GM11168 (cell line): Measurements from ENCODE around the gene PCNX4.

Source experiments
- in situ Hi-C: fragments of 300-500 bp; cut with MboI; formaldehyde crosslinking; loops from one replicate; pipeline ENCODE4 v1.12.0; 2022; ENCODE audit warnings: low sequenced_read_pairs; ENCODE audit not compliant: unreplicated experiment

PCNX4 gene

DNA sequence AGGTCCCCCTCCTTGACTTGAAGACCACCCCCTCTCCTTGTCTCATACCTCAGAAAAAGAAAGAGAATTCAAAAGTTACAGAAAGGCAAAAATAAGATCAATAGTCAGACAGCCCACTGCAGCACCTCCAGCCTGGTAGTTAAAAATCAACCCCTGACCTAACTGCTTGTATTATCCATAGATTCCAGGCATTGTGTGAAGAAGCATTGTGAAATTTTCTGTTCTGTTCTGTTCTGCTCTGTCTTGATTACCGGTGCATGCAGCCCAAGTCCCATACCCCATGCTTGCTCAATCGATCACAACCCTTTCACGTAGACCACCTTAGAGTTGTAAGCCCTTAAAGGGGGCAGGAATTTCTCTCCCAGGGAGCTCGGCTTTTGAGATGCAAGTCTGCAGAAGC lies 79.2 kb downstream of the PCNX4 start:
- in situ Hi-C loops: no loop called here

DNA sequence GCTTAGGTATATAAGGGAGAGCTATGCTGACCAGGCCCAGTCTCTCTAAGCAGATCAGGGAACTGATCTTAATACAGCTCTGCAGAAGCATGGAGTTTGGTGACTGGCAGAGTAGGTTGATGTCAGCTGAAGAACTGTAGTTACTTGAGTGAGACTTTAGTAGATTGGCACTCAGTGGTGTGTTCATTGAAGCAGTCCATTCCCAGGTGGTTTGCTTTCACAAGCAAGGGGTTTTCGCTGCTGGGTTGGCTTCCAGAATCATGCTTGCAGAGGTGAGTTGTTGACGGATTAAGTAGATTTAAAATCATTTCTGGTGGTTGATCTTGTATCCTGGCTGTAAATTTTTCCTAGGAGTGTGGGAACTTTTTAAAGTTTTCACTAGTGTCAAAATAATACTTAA lies 80.0 kb downstream of the PCNX4 start:
- in situ Hi-C loops: no loop called here

DNA sequence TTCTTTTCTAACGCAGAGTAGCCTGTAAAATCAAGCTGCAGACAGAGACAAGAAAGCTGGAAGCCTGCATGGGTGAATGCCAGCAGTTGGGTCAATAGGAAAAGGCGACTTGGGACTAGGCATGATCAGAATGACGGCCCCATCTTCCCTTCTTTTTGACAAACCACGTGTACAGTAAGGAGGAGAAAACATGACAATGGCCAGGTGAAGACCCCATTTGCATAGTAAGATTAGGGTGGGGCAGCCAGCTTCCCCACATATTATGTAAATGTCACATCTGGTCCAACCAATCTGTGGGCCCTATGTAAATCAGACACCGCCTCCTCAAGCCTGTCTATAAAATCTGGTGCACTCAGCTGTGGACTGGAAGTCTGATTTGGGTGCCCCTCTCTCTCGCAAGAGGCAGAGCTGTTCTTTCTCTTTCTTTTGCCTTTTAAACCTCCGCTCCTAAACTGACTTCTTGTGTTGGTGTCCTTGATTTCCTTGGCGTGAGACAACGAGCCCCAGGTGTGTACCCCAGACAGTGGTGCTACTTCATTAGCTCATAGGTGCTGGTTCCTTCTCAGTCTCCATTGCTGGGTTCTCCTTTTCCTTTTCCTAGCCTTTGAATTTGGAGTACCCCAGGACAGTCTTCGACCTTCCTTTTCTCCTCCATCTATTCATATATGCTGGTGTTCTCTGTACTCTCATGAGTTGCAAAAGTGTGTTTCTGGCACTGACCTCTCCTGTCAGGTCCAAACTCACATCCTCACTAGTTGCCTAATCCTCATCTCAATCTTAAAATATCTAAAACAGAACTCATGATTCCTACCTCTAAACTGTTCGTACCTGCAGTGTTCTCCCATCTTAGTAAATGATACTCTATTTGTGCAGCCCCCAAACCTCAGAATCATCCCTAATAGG lies 82.9 kb downstream of the PCNX4 start:
- in situ Hi-C loops: no loop called here

DNA sequence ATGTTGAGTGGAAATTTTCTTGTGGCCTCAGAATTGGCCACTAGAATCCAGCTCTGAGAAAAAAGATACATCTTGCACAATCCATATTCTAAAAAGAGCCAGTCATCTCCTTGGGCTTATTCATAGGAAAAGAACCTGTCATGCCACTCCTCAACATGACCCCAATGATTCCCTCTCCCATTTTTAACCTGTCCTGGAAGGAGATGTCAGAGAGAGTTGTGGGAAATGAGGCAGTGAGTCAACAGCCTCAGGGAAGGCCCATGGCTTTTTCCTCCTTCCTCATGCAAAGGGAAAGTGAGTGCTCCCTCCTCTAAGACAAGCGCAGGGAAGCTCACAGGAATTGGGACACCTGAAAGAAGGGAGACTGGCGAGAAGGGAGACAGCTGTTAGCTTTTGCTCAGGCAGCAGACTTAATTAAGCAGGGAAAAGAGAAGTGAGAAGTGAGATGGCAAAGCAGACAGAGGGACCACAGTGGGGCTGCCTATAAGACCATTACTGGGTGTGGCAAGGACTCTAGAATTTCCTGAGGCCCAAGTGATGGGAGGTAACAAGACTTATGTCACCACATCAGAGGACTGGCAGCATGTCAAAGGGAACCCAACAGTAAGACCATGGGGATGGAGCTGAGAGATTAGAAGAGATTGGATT lies 83.7 kb downstream of the PCNX4 start:
- in situ Hi-C loops: no loop called here

DNA sequence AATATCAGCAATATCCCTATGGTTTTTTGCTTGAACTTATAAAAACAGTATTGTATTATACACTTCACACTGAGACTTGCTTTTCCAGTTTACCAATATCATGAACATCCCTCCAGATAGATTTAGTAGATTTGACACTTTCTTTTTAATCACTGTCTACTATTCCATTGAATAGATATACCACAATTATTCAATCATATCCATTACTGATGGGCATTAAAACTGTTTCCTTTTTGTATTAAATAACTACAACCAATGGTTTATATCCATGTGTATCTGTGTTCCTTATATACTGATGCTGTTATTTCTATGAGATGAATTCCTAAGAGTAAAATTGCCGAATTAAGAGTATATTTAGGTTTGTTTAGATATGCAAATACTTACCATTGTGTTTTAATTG lies 86.4 kb downstream of the PCNX4 start:
- in situ Hi-C loops: no loop called here

DNA sequence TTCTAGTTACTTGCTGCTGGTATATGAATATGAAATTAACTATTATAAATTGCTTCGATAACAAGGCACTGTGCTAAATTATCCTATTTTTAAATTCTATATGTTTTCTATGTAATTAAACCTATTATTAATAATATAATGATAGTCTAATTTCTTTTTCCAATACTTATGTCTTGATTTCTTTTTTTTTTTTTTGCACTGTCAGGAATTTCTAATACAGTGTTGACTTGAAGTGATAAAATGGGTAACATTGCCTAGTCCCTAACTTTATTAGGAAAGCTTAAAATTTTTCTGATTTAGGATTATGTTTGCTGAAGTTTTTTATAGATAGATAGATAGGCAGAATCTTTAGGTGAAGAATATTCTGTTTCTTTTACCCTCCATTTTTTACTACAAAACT lies 87.1 kb downstream of the PCNX4 start:
- in situ Hi-C loops: no loop called here

DNA sequence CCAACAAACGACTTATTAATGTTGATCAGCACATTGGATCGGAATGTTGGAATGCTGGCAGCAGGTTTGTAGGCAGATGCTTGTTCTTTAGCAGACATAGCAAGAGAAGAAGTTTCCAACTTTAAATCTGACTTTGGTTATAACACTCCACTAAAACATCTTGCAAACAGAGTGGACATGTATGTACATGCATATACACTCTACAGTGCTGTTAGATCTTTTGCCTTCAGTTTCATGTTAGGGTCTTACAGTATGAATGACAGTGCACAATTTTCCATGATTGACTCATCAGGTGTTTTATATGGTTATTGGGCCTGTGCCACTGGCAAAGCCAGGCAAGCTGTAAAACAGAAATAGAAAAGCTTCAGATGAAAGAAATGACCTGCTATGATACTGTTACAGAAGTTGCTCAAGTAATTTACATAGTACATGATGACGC lies 87.7 kb downstream of the PCNX4 start:
- in situ Hi-C loops: no loop called here

DNA sequence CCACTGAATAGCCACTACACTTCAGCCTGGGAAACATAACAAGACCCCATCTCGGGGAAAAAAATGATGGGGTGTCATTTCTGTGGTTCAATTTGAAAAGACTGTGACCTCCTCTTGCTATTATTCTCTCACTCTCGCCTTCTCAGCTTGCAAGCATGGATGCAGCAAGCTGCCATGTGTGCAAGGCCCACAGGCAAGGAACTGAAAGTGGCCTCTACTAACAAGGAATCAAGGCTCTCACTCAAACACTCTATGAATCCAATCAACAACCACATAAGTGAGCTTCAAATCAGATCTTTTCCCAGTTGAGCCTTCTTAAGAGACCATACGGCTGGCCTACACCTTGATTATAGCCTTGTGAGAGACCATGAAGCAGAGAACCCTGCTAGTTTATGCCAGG lies 91.4 kb downstream of the PCNX4 start:
- in situ Hi-C loops: loop anchor here (5.0 to 10.0 kb wide), 3 partner anchors 216 to 548 kb away; no protein-coding TSS in a partner anchor

DNA sequence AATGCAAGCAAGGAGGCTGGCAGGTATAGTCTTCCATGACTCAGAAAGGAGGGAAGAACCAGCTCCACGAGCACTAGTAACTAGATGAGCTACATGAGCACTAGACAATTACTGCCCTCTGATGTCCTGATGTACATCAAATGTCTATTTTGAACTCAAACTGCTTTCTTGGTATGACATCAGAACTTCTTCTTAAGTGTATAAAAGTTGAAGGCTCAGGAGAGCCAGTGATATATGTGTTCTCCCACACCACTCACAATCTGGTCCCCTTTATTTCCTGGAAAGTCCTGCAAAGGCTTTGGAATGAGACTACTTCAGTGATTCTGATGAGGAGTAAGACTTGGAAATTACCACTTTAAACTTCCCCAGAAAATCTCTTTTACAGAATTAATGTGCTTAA lies 92.0 kb downstream of the PCNX4 start:
- in situ Hi-C loops: loop anchor here (5.0 to 10.0 kb wide), 3 partner anchors 216 to 549 kb away; no protein-coding TSS in a partner anchor

DNA sequence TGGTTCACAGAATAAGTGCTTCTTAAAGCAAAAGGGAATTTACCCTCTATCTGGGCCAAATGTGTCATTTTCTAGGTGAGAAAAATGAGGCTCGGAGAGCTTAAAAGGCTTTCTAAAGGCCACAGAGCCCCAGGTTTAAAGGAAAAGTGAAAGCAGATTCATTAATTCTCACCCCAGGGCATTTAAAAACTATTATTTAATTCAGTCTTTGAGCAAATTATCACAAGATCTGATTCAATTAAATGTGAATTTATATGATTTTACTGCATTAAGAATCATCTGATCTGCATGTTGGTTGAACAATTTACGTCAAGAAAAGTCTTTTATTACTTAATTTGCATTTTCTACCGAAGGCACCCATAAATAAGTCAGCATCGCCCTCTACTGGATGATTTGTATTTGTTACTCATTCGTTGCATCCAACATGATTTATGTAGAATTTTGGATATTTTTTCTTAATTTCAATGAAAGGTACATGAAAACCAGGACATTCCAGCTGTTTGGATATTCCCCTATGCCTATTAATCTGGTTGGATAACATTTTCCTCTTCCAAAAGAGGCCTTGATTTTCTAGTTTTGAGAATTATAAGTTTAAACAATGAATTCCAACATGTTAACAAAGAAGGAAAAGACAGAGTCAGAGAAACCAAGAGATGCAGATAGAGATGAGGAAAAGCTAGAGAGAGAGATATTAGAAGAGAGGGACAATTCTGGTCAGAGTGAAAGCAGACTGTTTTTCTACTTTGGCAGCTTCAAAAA lies 92.6 kb downstream of the PCNX4 start:
- in situ Hi-C loops: loop anchor here (5.0 to 10.0 kb wide), 3 partner anchors 217 to 550 kb away; no protein-coding TSS in a partner anchor

DNA sequence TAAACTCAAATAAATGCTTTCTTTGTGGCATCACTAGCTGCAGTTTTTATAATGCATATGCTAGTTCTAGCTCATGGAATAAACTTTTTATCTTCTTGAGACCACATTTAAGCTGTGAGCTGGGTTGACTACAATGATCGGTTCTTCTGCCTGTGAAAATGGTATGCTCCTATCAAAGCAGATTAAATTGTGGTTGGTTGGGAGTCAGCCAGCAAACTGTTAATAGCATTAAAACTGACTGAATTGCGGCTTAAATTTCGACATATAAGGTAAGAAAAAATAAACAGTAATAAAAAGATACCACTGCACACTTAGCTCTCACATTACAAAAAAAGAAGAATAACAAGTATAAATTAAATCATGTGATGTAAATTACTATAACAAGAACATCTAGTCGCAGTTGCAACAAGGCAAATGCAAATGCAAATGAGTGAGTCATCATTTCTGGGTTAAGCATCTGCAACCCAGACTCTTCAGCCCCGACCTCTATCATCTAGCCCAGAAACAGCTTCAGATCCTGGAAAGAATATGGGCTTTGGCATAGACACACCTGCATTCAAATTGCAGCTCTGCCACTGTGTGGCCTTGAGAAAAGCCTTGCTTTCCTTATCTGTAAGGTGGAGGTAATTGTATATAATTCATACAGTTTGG lies 93.3 kb downstream of the PCNX4 start:
- in situ Hi-C loops: loop anchor here (5.0 to 10.0 kb wide), 4 partner anchors 118 to 550 kb away; no protein-coding TSS in a partner anchor

DNA sequence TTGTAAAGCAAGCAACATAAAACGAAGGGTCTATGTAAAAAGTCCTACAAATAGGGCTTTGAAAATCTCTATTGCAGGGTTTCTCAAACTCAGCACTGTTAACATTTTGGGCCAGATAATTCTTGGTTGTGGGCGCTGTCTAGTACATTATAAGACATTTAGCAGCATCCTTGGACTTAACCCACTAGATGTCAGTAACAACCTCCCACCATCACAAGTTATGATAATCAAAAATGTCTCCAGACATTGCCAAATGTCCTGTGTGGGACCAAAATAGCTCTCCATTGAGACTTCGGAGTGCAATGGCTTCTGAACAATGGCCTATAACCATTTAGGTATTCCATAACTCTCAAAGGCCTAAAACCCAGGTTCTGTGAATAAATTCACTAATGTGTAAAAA lies 96.4 kb downstream of the PCNX4 start:
- in situ Hi-C loops: loop anchor here (5.0 to 10.0 kb wide), 3 partner anchors 121 to 553 kb away; no protein-coding TSS in a partner anchor

DNA sequence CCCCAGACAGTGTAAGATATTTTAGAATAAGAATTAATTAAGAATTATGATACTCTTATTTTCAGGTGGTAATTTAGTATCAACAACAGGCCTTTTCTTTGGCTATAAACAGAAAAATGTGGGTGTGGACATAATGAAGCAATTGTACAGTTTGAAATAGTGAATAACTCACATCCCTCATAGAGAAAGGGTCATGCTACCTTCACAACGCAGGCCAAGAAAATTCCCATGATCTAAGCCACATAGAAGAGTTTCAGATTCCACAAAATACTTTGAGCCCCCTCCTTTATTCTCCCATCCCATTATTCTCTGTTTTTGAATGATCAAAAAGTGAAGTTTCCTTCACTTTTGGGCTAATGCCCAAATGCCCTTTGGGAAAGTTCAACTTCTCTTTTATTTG lies 97.0 kb downstream of the PCNX4 start:
- in situ Hi-C loops: loop anchor here (5.0 to 10.0 kb wide), 3 partner anchors 121 to 554 kb away; no protein-coding TSS in a partner anchor

DNA sequence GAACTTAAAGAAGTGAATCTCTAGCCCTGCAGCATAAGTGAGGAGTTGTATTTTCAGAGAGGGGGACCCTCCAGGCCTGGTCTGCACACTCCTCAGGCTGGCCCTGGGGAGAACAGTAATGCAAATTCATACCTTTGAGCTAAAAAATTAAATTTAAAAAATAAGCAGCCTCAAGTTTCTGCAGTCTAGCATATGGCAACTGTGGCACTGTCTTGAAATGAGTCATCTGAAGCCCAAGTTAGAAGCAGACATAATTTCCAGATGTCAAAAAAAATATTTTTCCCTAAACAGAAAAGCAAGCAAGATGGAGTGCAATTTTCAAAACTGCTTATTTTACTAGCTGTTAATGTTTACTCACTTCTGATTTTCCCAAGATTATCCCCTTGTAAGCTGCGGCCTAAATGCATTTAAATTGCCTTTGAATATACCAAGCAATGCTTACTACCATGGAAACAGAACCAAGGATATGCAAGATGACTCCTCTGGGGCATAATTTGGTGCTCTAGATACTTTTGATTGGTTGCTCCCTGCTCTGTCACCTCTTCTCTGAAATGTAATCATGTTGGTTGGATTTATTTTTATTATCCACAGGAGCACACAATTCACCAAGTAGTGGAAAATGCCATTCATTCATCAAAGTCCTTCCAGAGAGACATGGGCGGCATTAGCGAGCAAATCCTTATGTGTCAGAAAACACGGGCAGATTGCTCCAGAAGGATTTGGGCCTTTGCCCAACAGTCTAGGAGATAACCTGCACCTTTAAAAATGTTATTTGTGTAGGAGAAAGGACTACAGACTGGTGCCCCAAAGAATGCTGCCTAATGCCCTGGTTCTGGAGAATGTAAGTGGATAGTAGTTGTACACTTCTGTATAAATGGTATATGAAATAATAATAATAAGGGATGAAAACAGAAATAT lies 98.5 kb downstream of the PCNX4 start:
- in situ Hi-C loops: loop anchor here (5.0 to 10.0 kb wide), 3 partner anchors 123 to 555 kb away; no protein-coding TSS in a partner anchor

DNA sequence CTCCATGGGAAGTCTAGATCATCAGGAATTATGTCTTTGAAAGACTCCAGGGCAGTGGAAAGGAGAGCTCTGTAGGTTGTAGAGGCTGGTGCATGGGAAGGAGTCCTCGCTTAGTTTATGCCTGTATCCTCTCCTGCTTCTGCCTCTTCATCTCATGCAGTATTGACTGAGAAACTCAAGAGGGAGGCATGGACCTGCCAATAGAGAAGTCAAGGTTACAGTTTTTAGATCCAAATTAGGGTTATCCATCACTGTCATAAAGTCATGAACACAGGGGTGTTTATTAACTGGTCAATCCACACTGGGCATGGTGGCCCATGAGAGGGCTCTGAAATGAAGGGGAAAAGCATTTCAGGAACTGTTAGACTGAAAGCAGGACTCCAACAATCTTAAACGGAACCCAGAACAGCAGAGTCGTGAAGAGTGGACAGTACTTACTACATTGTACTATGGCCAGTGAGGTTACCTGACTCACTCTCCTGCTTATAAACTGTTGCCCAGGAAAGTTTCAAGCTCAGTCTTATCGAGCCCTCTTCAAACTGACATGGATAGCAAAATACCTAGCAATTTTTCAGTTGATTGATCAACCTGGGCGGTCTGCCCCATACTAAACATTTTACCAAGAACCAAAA lies 103.6 kb downstream of the PCNX4 start:
- in situ Hi-C loops: no loop called here

DNA sequence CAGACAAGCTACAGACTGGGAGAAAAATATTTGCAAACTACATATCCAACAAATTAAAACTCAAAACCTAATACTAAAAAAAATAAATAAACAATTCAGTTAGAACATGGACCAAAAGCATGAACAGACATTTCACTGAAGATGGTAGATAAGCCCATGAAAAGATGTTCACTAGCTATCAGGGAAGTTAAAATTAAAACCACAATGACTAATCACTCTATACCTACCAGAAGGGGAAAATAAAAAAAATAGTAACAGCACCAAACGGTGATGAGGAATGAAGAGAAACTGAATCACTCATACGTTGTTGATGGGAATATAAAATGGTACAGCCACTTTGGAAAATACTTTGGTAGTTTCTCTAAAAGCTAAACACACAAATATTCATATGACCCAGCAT lies 104.6 kb downstream of the PCNX4 start:
- in situ Hi-C loops: no loop called here

DNA sequence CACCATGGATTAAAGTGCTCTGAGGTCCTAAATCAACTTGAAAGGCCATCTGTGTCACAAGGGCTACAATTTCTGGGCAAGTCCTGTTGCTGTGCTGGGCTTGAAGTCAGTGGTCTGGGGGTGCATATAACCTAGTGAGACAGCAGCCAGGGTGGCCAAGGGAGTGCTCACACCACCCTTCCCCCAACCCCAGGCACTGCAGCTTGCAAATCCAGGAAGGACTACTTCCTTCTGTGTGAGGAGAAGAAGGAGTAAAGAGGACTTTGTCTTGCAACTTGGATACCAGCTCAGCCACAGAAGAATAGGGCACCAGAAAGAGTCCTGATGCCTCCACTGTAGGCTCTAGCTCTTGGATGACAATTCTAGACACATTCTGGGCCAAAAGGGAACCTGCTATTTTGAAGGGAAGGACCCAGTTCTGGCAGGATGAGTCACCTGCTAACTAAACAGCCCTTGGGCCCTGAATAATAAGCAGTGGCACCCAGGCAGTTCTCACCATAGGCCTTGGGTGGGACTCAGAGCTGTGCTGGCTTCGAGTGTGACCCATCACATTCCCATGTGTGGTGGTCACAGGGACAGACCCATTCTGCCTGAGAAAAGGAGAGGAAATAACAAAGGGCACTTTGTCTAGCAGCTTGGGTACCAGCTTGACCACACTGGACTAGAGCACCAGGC lies 106.0 kb downstream of the PCNX4 start:
- in situ Hi-C loops: no loop called here

DNA sequence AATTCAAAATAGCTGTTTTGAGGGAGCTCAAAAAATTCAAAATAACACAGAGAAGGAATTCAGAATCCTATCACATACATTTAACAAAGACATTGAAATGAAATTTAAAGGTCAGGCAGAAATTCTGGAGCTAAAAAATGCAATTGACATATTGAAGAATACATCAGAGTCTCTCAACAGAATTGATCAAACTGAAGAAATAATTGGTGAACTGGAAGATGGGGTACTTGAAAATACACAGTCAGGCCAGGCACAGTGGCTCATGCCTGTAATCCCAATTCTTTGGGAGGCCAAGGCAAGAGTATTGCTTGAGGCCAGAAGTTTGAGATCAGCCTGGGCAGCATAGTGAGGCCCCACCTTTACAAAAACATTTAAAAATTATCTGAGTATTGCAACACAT lies 107.6 kb downstream of the PCNX4 start:
- in situ Hi-C loops: no loop called here
